HUDEP-2 (cell line): Measurements from ENCODE around the gene WNT4.

Experiments used
- DNase-seq, 76 experiments: peaks; one replicate each; lab custom pipeline; 2025; ENCODE audit not compliant: unreplicated experiment in 76 of 76; lab: John Stamatoyannopoulos, UW

Gene WNT4

GRCh38 chr1:22164841-22165808, 22.2 kb upstream of the WNT4 start:
- DNase-seq: no peak

DNA sequence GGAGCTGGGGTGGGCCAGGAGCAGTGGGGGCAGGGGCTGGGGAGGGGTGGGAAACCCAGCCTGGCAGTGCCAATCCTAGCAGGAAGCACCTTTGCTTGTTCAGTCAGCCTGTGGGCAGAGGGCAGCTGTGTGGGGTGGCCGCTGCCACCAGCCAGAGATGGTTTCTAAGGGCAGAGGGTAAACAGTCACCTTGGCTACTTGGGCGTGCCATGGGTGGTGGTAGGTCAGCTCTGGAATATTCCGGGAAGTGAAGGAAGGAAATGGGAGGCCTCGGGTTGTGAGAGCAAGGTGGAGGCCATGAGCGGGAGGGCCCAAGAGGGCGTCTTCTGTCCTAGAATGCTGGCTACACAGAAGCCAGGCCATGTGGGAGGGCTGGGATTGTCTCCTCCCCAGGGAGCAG, 20.7 kb upstream of the WNT4 start:
- no peak for DNase-seq

- no peak for DNase-seq
Observed at GRCh38 chr1:22163137-22163536, 20.2 kb upstream of the WNT4 start.

DNA sequence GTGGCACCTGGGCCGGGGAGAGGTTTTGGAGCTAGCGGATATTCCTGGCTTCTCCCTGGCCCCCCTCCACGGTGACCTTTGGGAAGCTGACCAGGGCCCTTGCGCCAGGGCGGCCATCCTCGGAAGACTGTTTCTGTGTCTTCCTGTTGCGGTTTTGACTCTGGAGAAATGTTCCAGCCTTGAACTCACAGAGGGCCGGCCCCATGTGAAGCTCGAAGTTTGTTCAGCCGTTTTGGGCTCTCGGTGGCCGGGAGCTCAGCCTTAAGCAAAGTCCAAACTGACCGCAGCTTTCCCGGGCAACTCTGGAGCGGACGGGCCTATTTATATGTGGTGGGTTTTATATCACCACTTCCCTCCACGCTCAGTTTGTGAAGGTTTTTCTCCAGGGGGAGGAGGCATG, 17.0 kb upstream of the WNT4 start:
- DNase-seq: no peak

GRCh38 chr1:22158654-22159053, 15.8 kb upstream of the WNT4 start:
- no peak for DNase-seq

DNA sequence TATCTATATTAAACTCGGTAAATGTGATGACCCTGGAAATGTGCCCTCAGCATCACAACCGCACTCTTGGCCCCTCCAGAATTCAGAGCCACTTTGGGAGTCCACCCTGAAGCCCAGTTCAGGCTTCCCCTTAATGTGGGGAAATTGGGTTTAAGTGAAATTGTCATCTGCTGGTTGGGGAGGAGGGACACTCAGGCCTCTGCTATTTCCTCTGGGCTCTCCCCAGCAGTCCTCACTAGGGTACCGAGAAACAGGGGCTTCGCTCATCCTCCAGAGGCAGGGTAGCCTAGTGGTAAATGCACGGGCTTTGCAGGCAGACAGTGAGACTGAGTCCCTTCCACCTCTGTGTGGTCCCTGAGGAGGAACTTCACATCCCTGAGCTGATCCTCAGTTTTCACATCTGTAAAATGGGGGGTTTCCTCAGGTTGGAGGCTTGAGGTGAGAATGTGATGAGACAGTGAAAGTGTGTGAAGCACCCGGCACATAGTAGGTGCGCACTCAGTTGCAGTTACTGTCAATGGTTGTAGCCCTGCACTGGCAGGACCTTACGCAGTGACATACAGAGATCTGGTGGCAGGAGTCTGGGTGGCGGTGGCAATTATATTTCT, 14.6 kb upstream of the WNT4 start:
- DNase-seq: no peak

DNA sequence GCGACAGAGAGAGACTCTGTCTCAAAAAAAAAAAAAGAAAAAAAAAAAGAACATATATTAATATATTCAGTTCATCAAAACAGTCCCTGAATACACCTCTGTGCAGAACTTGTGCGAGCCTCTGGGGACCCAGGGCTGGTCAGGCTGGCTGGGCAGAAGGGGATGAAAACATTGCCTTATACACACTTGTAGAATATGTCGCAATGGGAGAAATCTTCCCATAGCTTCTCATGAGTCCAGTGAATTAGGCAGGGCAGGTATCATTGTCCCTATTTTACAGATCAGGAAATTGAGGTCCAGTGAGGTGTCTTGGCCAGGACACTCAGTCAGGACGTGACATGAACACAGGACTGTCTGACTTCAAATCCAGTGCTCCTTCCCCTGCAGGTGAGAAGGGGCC, 12.6 kb upstream of the WNT4 start:
- no peak for DNase-seq

DNA sequence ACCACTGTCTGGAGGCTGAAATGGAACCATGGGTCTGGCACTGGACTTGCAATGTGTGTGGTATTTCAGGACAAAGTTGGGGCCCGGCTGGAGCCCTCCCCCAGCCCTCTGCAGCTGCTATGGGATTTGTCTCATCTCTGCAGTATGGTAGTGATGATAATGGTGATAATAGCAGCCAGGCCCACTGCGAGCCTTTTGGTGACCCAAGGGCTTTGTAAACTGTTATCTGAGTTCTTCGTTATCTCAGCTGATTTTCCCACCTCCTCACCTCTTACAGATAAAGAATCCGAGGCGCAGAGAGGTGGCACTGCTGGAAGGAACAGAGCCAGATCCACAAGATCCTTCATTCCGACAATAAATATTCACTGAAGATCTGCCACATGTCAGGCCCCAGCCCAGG, 11.7 kb upstream of the WNT4 start:
- DNase-seq: no peak

- no peak for DNase-seq
Observed at GRCh38 chr1:22153660-22154437, 11.0 kb upstream of the WNT4 start.

DNA sequence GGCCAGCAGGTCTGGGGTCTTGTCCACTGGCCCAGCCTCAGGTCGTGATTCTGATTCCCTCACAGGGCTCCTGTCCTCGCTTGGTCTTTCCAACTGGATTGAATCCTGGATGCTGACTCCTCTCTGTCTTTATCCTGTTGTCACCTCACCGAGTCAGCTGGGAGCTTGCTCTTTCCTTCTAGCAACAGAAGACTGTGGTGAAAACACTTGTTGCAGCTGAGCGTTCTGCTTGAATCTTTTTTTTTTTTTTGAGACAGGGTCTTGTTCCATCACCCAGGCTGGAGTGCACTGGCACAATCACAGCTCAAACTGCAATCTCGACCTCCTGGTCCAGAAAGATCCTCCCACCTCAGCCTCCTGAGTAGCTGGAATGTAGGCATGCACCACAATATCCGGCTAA, 8.0 kb upstream of the WNT4 start:
- no peak for DNase-seq

- no peak for DNase-seq
Observed at GRCh38 chr1:22142315-22143064, 407 bp downstream of the WNT4 start.

DNA sequence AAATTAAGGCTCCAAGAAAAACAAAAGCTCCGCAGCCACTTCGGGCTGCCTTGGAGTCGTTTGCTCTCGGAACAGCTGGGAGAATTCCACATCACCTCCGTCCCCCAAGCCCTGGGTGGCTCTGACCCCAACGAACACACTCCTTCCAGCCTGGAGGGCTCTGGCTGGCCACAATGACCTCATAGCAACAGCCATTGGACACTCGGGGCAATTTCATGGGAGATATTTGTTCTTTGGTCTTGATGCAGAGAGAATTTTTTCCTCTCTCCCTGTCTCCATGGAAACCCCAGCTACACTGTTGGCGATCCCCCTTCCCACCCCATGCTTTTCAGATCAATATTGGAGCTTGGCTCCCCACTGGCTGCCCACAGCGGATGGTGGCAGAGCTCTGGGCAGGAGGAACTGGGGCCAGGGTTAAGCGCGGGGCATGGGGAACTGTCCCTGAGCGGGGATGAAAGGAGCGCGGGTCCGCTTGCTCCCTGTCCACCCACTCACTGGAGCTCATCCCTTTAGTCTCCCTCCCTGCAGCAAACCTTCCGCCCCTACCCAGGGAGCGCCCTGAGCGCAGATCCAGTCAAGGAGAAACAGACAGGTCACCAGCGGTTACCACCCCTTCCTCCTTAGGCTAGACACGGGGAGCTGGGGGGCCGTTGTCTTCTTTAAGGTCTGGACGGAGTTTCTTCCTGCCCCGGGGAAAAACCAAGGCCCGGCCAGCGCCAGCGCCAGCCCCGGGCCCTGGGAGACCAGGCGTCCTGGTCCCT, 1.2 kb downstream of the WNT4 start:
- no peak for DNase-seq

- no peak for DNase-seq
Observed at GRCh38 chr1:22140694-22141093, 2.2 kb downstream of the WNT4 start.

DNA sequence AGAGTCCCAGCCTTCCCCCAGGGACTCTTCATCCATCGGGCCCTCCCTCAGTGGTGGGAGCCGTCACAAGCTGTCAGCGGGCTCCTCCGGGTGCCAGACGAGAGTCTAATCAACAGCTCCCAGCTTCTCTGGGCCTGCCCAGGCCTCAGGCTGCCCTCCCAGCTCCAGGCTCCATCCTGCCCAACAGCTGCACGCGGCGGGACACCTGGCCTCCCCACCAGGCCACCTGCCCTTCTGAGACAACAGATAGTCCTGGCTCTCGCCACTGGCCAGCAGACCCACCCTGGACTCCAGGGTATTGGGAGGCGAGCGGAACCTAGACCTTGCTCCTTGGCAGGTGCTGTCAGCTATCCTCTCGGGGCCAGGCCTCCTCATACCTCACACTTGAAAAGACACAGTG, 3.1 kb downstream of the WNT4 start:
- no peak for DNase-seq

DNA sequence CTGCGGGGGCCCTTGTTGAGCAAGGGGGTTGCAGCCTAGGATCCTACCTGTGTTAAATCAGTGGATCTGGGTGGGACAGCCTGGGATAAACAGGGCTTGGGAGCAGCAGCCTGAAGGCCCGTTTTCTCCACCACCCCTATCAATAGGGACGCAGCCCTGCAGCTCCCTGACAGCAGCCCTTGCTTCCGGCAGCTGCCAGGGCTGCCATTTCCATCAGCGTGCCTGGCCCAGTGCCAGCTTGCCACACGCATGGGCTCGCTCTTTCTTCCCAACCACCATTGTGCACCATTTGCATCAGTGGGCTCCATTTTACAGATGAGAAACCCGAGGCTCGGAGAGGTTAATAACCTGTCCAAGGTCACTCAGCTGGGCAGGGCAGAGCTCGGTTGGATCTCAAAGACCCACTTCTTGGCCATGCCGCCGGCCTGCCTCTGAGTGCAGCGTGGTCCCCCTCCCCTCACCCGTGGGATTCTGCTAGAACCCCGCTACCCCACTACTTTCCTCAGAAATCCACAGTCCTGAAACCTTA, 3.8 kb downstream of the WNT4 start:
- DNase-seq: no peak

- DNase-seq: no peak
Observed at GRCh38 chr1:22137004-22137720, 5.7 kb downstream of the WNT4 start.

- DNase-seq: no peak
Observed at GRCh38 chr1:22133931-22134324, 9.0 kb downstream of the WNT4 start.

DNA sequence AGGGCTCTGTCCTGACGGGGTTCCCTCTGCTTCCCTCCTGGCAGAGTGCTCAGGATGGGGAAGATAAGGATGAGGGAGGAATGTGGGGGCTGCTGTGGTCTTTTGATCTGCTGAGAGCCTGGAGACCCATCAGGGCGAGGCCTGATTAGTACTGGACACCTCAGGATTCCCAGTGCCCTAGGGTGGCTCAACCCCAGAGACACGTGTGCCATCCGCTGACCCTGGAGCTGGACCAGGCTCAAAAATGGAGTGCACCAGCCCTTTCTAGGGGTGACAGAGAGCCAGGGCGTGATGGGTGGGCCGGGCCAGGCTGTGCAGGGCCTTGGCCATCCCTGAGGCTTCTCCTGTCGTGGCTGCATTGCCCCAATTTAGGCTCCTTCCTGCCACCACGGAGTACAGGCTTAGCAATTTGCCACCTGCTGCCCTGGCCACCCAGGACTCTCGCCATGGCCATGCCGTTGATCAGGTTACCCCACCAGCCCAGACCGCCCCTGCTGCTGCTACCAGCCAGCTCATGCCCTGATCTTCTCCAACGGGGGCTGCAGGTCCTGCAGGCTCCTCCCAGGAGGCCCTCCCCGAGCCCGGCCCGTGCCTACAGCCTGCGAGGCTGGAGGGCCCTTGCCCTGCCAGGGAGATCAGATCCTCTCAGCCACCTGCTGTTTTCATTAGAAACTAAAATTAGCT, 9.5 kb downstream of the WNT4 start:
- DNase-seq: no peak
